Measurements from ENCODE around the gene ERVW-1.
"Not testable (repeated sequence)": the region's sequence is repeated elsewhere in the genome, so short reads cannot be mapped to it uniquely, and the experiment has no call there.

Gene ERVW-1

GRCh38 chr7:92466682-92467081, 11.1 kb downstream of the ERVW-1 start:
- DNase-seq = no peak

- DNase-seq = no peak
Observed at GRCh38 chr7:92464515-92464914, 13.2 kb downstream of the ERVW-1 start.

- peak; percentile 27 for DNase-seq
Observed at GRCh38 chr7:92462560-92462959, 15.2 kb downstream of the ERVW-1 start.

GRCh38 chr7:92461027-92462003, 16.4 kb downstream of the ERVW-1 start:
- peak; percentile 68 for DNase-seq

- DNase-seq = no peak
Observed at GRCh38 chr7:92460510-92460909, 17.2 kb downstream of the ERVW-1 start.

GRCh38 chr7:92460109-92460508, 17.6 kb downstream of the ERVW-1 start:
- DNase-seq = no peak

GRCh38 chr7:92456236-92456635, 21.5 kb downstream of the ERVW-1 start:
- no peak for DNase-seq

GRCh38 chr7:92451645-92452044, 26.1 kb downstream of the ERVW-1 start:
- no peak for DNase-seq

- peak; percentile 54 for DNase-seq
Observed at GRCh38 chr7:92448205-92448747, 29.5 kb downstream of the ERVW-1 start.

- peak; percentile 93 for DNase-seq
Observed at GRCh38 chr7:92447345-92448204, 30.2 kb downstream of the ERVW-1 start, which contains the start of gene GATAD1. TSS of gene GATAD1 (plus strand) at chr7:92447482. CDS start at chr7:92447730, 248 bp downstream.

GRCh38 chr7:92446869-92447344, 30.8 kb downstream of the ERVW-1 start:
- no peak for DNase-seq

- DNase-seq = not testable (repeated sequence)
Observed at GRCh38 chr7:92442720-92443119, 35.0 kb downstream of the ERVW-1 start.

- DNase-seq = no peak
Observed at GRCh38 chr7:92437956-92438491, 39.7 kb downstream of the ERVW-1 start.

- no peak for DNase-seq
Observed at GRCh38 chr7:92436612-92437445, 40.9 kb downstream of the ERVW-1 start.

- no peak for DNase-seq
Observed at GRCh38 chr7:92435542-92435941, 42.2 kb downstream of the ERVW-1 start.

GRCh38 chr7:92433019-92433418, 44.7 kb downstream of the ERVW-1 start:
- DNase-seq = no peak

- DNase-seq = no peak
Observed at GRCh38 chr7:92432299-92432946, 45.3 kb downstream of the ERVW-1 start.

- DNase-seq = no peak
Observed at GRCh38 chr7:92427193-92427592, 50.6 kb downstream of the ERVW-1 start.

- no peak for DNase-seq
Observed at GRCh38 chr7:92425311-92425947, 52.3 kb downstream of the ERVW-1 start.

- no peak for DNase-seq
Observed at GRCh38 chr7:92423710-92424131, 54.0 kb downstream of the ERVW-1 start.

- no peak for DNase-seq
Observed at GRCh38 chr7:92422926-92423325, 54.8 kb downstream of the ERVW-1 start.

Data from NCI-H82 (cell line).